Stimulated activated CD8-positive, alpha-beta memory T cell treated with anti-CD3 and anti-CD28 coated beads, Interleukin-15, amount 100 ng/mL, for 1 hour (primary cell): ENCODE results near the gene ADAMTSL1.
"Not testable (repeated sequence)": the region's sequence is repeated elsewhere in the genome, so short reads cannot be mapped to it uniquely, and the experiment has no call there.

ENCODE experiments used
- DNase-seq: peaks from one replicate; pipeline ENCODE4 v3.0.0-alpha.2; 2020; ENCODE audit warnings: low read depth

The ADAMTSL1 gene

GRCh38 chr9:18864516-18864915 is 390.6 kb downstream of the ADAMTSL1 start:
- DNase-seq: no peak

GRCh38 chr9:18865542-18865941 is 391.6 kb downstream of the ADAMTSL1 start:
- DNase-seq: no peak

- DNase-seq: no peak
Observed at GRCh38 chr9:18866121-18866831, 392.3 kb downstream of the ADAMTSL1 start.

- DNase-seq: no peak
Observed at GRCh38 chr9:18869725-18870124, 395.8 kb downstream of the ADAMTSL1 start.

- no peak for DNase-seq
Observed at GRCh38 chr9:18874069-18874468, 400.1 kb downstream of the ADAMTSL1 start.

- DNase-seq: not testable (repeated sequence)
Observed at GRCh38 chr9:18874990-18875389, 401.0 kb downstream of the ADAMTSL1 start.

- DNase-seq: no peak
Observed at GRCh38 chr9:18877984-18878383, 404.0 kb downstream of the ADAMTSL1 start.

GRCh38 chr9:18881758-18882157 is 407.8 kb downstream of the ADAMTSL1 start:
- DNase-seq: no peak

- DNase-seq: no peak
Observed at GRCh38 chr9:18887546-18887945, 413.6 kb downstream of the ADAMTSL1 start.

- DNase-seq: no peak
Observed at GRCh38 chr9:18888290-18888689, 414.3 kb downstream of the ADAMTSL1 start.

GRCh38 chr9:18889550-18889949 is 415.6 kb downstream of the ADAMTSL1 start:
- no peak for DNase-seq

- no peak for DNase-seq
Observed at GRCh38 chr9:18890372-18890771, 416.4 kb downstream of the ADAMTSL1 start.

- DNase-seq: no peak
Observed at GRCh38 chr9:18891946-18892670, 418.2 kb downstream of the ADAMTSL1 start.

GRCh38 chr9:18893046-18893445 is 419.1 kb downstream of the ADAMTSL1 start:
- no peak for DNase-seq

GRCh38 chr9:18893491-18893890 is 419.5 kb downstream of the ADAMTSL1 start:
- no peak for DNase-seq

GRCh38 chr9:18896004-18896403 is 422.1 kb downstream of the ADAMTSL1 start:
- DNase-seq: no peak

GRCh38 chr9:18896531-18897179 is 422.7 kb downstream of the ADAMTSL1 start:
- no peak for DNase-seq

GRCh38 chr9:18903450-18903849 is 429.5 kb downstream of the ADAMTSL1 start:
- no peak for DNase-seq

- DNase-seq: no peak
Observed at GRCh38 chr9:18905028-18905882, 431.3 kb downstream of the ADAMTSL1 start.

- no peak for DNase-seq
Observed at GRCh38 chr9:18905883-18906629, 432.1 kb downstream of the ADAMTSL1 start.

GRCh38 chr9:18906656-18907395 is 432.9 kb downstream of the ADAMTSL1 start:
- DNase-seq: no peak
